HG03378 (cell line): Measurements from ENCODE around the gene ANKRD11.
"Not testable (repeated sequence)": the region's sequence is repeated elsewhere in the genome, so short reads cannot be mapped to it uniquely, and the experiment has no call there.

Experiments used
- ATAC-seq: cut with Tn5 transposase; IDR thresholded peaks from one replicate; pipeline ENCODE4 v1.9.1; 2021; ENCODE audit warnings: mild to moderate bottlenecking, moderate library complexity; ENCODE audit not compliant: unreplicated experiment

ANKRD11 gene

DNA sequence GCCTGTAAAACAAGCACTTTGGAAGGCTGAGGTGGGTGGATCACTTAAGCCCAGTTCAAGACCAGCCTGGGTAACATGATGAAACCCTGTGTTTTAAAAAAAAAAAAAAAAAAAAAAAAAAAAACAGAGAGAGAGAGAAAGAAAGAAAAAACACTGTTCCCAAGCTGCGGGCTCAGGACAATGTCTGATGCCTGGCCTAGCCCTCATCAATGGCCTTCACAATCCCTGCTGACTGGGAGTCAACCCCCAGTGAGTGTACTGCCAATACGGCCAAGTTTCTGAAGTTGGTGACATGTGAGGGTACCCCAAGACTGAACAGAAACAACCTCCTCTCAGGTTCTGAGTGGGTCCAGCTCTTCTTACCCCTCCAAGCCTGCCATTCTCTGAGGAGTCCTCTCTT lies 156.3 kb downstream of the ANKRD11 start:
- no peak for ATAC-seq

DNA sequence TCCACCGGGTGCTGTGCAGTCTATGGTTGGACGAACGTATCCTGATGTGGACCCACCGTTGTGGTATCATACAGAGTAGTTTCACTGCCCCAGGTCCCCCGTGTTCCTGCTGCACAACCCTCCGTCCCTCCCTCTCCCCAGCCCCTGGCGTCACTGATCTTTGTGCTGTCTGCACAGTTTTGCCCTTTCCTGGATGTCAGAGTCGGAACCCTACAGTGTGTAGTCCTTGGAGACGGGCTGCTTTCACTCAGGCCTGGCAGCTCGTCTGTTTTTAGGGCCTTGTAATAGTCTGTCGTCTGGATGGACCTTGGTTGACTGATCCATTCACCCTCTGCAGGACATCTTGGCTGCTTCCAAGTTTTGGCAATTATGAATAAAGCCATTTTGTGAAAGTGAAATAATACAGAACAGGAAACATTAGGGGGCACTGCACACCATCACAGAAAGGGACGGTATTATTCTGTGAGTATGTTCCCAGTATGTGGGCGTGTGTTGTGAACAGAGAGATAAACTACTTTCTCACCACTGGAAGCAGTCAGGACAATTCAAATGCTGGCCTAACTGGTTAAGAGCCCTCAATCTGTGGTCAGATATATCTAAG lies 156.9 kb downstream of the ANKRD11 start:
- not testable (repeated sequence) for ATAC-seq

DNA sequence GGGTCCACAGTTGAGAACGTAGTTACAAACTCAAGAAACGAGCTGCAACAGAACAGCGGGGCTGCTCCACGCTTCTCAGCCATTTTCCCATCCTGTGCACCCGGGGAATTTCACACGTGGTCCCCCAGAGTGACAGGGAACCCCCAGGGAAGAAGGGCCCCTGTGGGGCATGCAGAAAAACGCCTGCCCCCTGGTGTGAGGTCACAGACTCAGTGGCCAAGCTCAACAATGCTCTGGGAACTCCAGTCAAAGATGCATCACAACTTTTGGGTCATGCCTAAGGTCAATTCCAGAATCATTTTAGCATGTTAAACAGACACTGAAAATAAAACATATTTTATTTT lies 157.5 kb downstream of the ANKRD11 start:
- ATAC-seq: no peak

DNA sequence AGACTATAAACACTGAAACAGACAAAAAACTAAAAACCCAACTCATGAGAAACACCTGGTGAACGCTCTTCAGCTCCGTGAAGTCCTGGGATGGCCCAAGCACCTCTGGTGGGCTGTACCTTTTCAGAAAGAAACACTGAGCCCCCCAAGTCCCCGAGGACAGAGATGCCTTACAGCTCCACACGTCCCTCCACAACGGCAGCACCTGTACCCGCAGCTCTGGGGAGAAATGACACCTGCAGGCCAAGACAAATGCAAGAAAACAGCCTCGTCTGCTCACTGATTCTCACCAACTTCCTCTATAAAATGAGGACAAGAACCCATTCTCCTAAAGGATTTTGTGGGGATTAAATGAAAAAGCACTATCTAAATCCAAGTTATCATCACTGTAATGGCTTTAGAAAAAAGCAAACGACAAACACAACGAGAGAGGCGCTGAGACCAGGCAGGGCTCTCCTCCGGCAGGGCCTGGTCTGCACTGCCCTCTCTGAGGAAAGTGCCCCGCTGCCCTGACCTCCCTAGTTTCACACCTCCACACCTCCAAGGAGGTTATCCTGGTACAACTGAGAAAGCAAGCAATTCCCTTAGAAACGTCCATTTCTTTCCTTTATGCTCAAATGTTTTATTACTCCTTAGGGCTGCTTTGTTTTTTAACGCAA lies 158.0 kb downstream of the ANKRD11 start:
- no peak for ATAC-seq

DNA sequence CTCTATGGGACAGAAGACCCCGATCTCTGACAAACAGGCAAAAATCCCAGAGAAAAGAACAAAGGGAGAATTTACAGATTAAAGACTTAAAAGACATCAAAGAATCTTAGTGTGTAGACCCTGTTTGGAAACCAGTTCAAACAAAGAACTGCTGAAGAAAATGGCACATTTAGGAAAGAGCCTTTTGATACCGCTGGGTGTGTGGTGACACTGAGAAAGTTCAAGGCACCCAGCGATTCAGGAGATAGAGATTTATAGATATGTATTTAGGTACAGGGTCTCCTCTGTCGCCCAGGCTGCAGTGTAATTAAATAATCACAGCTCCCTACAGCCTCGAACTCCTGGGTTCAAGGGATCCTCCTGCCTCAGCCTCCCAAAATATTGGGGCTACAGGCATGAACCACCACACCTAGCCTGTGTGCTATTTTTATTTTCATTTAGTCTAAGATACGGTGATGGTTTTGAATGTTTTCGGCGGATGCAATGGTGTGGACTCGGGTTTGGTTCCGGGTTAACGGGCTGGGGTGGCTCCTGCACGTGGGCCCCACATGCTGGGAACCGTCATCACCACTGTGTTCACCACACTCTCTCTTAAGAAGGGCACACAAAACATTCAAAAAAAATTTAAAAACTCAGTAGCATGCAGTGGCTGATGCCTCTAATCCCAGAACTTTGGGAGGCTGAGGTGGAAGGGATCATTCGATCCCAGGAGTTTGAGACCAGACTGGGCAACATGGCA lies 158.8 kb downstream of the ANKRD11 start:
- ATAC-seq: no peak

DNA sequence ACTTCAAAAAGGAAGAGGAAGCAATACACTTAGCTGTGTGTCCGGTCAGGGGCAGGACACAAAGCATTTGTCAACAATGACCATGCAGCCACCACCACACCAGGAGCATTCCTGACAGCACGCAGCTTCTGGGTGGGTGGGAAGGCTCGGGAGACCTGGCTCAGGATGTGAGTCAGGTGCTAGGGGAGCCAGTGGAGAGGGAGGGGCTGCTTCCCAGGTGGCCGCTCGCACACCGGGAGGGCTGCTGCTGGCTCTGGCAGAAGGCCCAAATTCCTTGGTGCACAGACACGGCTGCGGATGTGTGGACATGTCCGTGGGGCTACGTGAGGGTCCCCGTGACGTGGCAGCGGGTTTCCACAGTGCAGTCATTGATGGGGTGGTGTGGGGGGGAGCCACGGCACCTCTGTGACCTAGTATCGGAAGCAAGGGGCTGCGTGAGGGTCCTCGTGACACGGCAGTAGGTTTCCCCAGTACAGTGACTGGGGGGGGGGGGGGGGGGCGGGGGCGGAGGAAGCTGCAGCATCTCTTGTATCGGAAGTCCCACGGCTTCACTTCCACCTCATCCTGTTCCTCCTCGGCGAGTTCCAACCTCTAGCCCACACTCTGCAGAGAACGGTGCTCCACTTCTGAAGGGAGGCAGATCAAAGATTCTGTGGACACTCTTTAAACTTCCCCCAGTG lies 160.0 kb downstream of the ANKRD11 start:
- no peak for ATAC-seq

DNA sequence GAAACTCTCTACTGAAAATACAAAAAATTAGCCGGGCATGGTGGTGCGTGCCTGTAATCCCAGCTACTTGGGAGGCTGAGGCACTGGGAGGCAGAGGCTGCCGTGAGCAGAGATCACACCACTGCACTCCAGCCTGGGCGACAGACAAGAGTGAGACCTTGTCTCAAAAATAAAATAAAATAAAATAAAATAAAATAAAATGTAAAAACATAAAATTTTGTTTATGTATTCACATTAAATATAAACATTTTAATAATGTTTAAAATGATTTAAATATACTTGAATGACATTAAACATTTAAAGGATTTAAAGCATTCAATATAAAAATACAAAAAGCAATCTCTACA lies 160.6 kb downstream of the ANKRD11 start:
- not testable (repeated sequence) for ATAC-seq

DNA sequence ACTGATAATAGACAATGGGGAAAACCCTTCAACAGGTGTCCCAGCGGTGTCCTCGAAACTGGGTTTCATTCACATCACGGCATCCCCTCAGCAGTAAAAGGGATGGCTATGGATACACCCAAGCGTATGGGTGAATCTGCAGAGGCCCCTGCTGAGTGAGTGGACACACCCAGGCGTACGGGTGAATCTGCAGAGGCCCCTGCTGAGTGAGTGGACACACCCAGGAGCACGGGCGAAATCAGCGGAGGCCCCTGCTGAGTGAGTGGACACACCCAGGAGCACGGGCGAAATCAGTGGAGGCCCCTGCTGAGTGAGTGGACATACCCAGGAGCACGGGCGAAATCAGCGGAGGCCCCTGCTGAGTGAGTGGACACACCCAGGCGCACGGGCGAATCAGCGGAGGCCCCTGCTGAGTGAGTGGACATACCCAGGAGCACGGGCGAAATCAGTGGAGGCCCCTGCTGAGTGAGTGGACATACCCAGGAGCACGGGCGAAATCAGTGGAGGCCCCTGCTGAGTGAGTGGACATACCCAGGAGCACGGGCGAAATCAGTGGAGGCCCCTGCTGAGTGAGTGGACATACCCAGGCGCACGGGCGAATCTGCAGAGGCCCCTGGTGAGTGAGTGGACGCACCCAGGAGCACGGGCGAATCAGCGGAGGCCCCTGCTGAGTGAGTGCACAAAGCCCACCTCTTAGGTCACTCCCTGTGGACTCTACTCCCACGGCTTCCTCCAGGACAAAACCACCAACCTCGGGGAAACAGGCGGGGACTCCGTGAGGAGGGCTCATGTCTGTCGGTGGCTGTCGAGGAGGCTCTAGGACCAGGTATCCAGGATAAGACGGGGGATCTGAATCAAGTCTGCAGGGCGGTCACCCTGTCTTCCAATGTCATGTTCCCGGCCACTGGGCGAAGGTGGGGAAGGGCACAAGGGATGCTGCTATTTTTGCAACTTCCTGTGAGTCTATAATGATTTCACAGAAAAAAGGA lies 161.7 kb downstream of the ANKRD11 start:
- ATAC-seq: not testable (repeated sequence)

DNA sequence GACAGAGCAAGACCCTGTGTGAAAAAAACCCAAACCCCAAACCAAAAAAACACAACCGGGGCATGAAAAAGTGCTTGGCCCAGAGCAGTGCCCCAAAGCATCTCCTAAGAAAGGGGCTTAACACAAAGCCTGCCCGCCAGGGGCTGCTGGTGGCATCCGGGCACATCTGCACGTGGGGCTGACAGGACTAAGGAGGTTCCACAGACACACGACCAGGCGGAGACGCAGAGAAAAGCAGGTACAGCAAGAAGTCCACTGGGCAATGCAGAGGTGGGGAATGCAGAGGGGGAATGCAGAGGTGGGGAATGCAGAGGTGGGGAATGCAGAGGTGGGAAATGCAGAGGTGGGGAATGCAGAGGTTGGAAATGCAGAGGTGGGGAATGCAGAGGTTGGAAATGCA lies 163.6 kb downstream of the ANKRD11 start:
- no peak for ATAC-seq

DNA sequence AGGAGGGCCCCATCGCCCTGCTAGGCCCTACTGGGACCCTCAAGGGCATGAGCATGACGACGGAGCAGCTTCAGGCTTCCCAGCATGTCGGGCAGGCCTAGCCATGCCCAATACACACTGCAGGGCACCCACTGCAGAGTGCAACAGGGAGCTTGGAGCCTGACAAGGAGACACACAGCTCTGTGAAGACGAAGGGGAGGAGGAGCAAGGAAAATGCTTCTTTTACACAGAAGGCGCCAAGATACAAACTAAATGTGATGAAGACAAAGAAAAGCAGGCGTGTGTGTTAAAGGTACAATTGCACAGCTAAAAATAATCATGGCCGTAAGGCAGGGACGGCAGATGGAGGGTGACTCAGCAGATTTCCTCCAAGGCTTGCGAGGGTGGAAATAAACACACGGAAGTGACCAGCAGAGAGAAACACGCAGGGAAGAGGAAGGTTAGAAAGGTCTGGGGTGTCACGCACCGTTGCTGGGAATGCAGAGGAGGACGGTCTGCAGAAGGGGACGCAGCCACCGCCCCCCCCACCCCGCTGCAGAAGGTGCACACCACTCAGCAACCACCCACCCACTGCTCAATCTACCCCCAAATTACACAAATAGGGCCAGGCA lies 164.4 kb downstream of the ANKRD11 start:
- ATAC-seq: no peak

DNA sequence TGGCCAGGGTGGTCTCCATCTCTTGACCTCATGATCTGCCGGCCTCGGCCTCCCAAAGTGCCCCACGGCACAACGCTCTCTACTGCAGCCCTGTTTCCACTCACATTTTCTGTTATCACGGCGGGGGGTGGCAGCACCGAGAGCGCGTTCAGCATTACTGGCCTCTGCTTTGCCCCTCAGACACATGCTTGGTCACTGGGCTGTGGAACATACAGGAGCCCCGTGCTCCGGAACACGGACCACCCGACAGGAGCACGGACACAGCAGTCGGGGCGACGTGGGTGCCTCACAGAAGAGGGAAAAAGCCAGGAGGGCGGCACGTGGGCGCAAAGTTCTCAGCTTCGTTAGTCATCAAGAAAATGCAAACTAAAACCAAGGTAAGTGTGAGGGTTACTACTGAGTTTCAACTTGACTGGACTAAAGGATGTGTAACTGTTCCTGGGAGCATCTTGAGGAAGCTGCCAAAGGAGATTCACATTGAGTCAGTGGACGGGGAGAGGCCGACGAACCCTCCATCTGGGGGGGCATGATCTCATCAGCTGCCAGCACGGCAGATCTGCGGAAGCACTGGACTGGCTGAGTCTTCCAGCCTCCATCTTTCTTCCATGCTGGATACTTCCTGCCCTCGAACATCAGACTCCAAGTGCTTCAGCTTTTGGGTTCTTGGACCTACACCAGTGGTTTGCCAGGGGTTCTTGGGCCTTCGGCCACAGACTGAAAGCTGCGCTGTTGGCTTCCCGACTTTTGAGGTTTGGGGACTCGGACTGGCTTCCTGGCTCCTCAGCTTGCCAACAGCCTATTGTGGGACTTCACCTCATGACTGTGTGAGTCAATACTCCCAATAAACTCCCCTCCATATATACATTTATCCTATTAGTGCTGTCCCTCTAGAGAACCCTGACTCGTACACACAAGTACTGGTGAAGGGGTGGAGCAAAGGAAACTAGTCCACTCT lies 166.0 kb downstream of the ANKRD11 start:
- peak; percentile 57 for ATAC-seq

DNA sequence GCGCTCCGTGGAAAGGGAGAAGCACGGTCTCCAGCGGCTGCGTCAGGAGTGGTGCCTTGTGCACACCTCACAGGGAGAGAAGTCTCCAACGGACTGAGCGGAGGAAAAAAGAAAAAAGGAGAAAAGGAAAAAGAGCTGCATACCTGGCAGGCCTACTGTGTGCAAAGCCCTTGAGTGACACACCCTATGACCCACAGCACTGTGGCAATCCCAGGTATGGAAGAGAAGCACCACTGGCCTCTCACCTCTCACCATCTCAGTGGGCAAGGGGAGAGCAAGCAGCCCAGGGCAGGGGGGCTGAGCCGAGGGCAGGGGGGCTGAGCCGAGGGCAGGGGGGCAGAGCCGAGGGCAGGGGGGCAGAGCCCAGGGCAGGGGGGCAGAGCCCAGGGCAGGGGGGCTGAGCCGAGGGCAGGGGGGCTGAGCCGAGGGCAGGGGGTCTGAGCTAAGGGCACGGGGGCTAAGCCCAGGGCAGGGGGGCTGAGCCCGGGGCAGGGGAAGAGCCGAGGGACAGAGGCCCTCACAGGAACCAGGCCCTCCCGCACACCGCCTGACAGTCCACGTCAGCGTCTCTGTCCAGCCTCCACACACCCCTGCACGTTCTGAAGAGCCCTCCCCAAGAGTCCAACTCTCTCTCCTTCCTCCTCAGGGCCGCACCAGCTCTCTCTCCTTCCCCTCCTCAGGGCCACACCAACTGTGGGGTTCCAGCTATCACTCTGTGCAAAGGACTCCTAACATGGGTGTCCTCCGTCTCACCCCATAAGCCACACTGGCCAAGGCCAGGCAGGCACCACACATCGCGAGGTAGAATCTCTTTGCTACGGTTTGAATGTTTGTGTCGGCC lies 167.0 kb downstream of the ANKRD11 start:
- ATAC-seq: no peak

DNA sequence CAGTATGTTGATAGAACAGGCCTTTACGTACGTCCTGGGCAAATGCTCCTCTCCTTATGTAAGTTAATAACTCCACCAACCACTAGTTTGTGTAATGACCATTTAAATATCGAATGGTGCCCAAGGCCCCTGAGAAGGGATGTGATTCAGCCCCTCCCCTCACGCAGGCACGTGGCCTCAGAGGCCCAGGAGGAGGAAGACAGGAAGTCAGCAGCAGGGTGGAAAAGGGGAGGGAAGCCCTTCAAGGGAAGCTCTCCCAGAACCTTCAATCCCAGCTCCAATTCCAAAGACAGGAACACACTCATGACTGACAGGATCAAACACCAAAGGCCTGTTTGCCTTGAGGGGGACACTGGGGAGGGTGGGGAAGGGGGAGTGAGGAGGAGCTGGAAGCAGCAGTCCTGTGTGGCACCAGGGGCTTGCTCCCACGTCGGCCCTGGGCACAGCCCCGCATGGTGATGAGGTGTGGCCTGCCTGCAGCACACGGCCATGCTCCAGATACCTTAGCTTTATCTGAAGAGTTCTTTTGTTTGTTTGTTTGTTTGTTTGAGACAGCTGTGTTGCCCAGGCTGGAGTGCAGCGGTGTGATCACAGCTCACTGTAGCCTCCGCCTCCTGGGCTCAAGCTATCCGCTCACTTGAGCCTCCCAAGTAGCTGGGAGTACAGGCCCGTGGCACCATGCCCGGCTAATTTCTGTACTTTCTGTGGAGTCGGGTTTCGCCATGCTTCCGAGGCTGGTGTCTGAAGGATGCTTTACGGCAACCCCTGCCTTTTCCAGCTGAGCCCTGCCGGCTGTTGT lies 167.8 kb downstream of the ANKRD11 start:
- no peak for ATAC-seq

DNA sequence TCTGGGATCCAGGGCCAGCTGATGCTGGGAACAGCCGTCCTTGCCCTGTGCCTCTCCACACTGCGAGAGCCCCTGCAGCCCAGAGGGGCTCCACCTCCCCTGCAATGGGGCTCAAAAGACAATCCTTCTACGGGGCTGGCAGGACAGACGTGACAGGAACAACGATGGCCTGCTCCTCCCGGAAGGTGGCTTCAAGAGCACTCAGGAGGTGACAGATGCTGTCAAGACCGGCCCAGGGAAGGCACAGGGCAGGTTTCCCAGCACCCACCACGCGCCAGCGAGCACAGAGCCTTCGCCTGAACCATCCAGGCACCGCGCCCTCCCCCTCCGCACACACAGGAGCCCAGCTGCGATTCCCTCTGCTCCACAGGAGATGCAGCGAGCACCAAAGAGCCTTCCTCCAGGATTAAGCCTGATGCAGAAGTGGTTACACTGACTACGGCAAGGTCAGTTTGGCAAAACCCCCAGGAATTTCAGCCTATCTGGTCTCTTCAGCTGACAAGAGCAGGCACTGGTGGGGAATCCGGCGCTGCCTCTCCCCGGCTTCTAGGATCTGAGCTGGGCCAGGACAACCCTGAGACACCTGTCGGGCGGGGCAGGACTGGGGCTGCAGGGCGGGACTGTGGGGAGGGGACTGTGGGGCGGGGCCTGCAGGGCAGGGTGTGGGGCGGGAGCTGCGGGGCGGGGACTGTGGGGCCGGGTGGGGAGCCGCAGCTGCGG lies 169.4 kb downstream of the ANKRD11 start:
- ATAC-seq: no peak

DNA sequence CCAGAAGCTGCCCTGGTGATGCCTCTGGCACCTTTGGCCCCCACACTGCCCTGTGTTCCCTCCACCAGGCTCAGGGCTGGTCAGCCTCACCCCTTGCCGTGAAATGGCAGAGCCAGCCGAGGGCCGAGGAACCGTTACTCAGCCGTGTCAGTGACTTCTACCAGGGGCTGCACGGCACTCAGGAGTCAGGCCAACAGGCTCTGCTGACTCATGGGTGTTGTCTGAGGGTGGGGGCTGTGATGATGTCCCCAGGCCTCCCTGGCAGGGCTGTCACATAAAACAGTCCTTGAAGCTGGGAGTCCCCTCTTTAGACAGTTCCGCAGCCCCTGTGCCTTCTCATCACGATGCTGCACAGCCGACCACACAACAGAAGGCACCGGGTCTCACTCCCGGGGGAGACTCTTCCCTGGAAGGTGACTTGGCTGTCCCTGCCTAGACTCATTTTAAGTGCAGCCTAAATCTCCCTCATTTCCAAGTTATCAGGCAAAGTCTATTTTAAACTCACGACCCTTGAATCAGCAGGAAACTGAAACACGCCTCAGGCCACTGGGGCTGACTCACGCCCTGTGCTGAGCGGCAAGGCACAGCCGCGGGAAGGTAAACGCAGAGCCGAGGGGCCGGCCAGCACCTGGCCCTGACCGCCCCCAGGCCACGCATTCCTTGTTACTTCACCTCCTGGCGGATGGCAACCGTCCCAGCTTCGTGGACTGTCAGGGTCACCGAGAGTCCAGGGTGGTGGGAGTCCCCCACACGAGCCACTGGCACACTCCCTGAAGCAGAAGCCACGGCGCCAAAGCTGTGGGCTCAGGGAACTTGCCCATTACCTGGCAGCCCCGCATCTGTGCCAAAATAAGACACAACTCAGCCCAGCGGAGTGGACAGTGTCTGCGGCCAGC lies 170.2 kb downstream of the ANKRD11 start:
- ATAC-seq: no peak

DNA sequence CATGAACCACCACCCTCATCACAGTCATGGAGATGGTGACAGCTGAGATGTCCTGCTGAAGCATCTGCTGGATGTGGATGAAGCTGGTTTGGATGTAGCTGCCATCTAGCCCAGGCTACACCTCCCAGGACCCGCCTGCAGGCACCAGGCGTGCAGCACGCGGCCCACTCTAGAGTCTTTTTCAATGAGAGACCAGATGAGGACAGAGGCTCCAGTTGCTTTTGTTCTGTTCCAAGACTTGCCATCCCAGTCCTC lies 170.8 kb downstream of the ANKRD11 start:
- ATAC-seq: no peak
